ENCODE data around the gene MRPL55. TPM values are rescaled to one million over a fixed set of nuclear protein-coding genes. Genes with fewer than 3 reads are reported as not detected.

MRPL55 gene
- total RNA-seq, 3 donors from 2014 or later (not counting 1 experiment from before 2014, with no cell fraction given), result 50.0 to 70.6 (median 64.1) TPM

- Histone ChIP-seq H3K27ac (ENCODE audit: low read length) (no peak overlapping the region), H3K9me3 (ENCODE audit: control insufficient read depth, insufficient read depth, low read length) (no peaks in the 10 kb centered on the region), H3K36me3 (ENCODE audit: control insufficient read depth, insufficient read depth, low read length) (no peaks in the 10 kb centered on the region), H3K4me3 (ENCODE audit: low read length) (no peak overlapping the region), H3K4me1 (ENCODE audit: control insufficient read depth, insufficient read depth, low read length) (no peaks in the 10 kb centered on the region), H3K27me3 (ENCODE audit: control insufficient read depth, insufficient read depth, low read length) (no peaks in the 10 kb centered on the region)
- H3K36me3 Mint-ChIP-seq, result no peaks in the 10 kb centered on the region
- ATAC-seq, result peak in 2 of 3 donors; percentile 25 to 43
- DNase-seq, result no peak
- intact Hi-C loops (cut with micrococcal nuclease), result no loop called here
- 64% methylated on average over 7 of the region's 7 CpGs for WGBS (ENCODE audit: insufficient coverage)
- H3K4me1 Mint-ChIP-seq, result peaks cover 0 to 4% of the 10 kb centered on the region in 2 donors
- H3K4me3 Mint-ChIP-seq, result no peak overlapping the region
- TF ChIP-seq CTCF (IDR thresholded peaks at IDR 0.05), result no peak
- no peak overlapping the region for H3K27ac Mint-ChIP-seq
- no peaks in the 10 kb centered on the region for H3K9me3 Mint-ChIP-seq
- H3K27me3 Mint-ChIP-seq (ENCODE audit: low read depth in 2 of 2), result peaks cover 0 to 5% of the 10 kb centered on the region in 2 donors
Measured at GRCh38 chr1:228071839-228072657, 37.1 kb downstream of the MRPL55 start.

- H3K9me3 ChIP-seq (ENCODE audit: control insufficient read depth, insufficient read depth, low read length), result no peaks in the 10 kb centered on the region
- no peaks in the 10 kb centered on the region for H3K4me1 ChIP-seq (ENCODE audit: control insufficient read depth, insufficient read depth, low read length)
- H3K36me3 Mint-ChIP-seq, result no peaks in the 10 kb centered on the region
- intact Hi-C loops (cut with micrococcal nuclease), result no loop called here
- H3K4me3 Mint-ChIP-seq, result no peak overlapping the region
- TF ChIP-seq CTCF (IDR thresholded peaks at IDR 0.05), result no peak
- 74% methylated on average over 3 of the region's 3 CpGs for WGBS (ENCODE audit: insufficient coverage)
- H3K9me3 Mint-ChIP-seq, result no peaks in the 10 kb centered on the region
- H3K4me1 Mint-ChIP-seq, result peaks cover 0 to 4% of the 10 kb centered on the region in 2 donors
- H3K27me3 Mint-ChIP-seq (ENCODE audit: low read depth in 2 of 2), result peaks cover 8 to 10% of the 10 kb centered on the region in 2 donors
- no peaks in the 10 kb centered on the region for H3K36me3 ChIP-seq (ENCODE audit: control insufficient read depth, insufficient read depth, low read length)
- H3K4me3 ChIP-seq (ENCODE audit: low read length), result no peak overlapping the region
- H3K27me3 ChIP-seq (ENCODE audit: control insufficient read depth, insufficient read depth, low read length), result peaks cover 4% of the 10 kb centered on the region
- ATAC-seq (peak in 1 of 3 donors; percentile 20), DNase-seq (no peak)
- no peak overlapping the region for H3K27ac Mint-ChIP-seq
- H3K27ac ChIP-seq (ENCODE audit: low read length), result no peak overlapping the region
Measured at GRCh38 chr1:228070851-228071250, 38.2 kb downstream of the MRPL55 start.

GRCh38 chr1:228070173-228070572 is 38.9 kb downstream of the MRPL55 start:
- DNase-seq (no peak), ATAC-seq (no peak)
- intact Hi-C loops (cut with micrococcal nuclease), result no loop called here
- Histone ChIP-seq H3K27me3 (ENCODE audit: control insufficient read depth, insufficient read depth, low read length) (peaks cover 9% of the 10 kb centered on the region), H3K4me3 (ENCODE audit: low read length) (no peak overlapping the region), H3K9me3 (ENCODE audit: control insufficient read depth, insufficient read depth, low read length) (no peaks in the 10 kb centered on the region), H3K27ac (ENCODE audit: low read length) (no peak overlapping the region), H3K36me3 (ENCODE audit: control insufficient read depth, insufficient read depth, low read length) (no peaks in the 10 kb centered on the region), H3K4me1 (ENCODE audit: control insufficient read depth, insufficient read depth, low read length) (no peaks in the 10 kb centered on the region)
- Mint-ChIP-seq H3K9me3 (no peaks in the 10 kb centered on the region), H3K4me1 (peaks cover 0 to 4% of the 10 kb centered on the region in 2 donors), H3K4me3 (no peak overlapping the region), H3K27me3 (ENCODE audit: low read depth in 2 of 2) (peaks cover 8 to 10% of the 10 kb centered on the region in 2 donors), H3K36me3 (no peaks in the 10 kb centered on the region), H3K27ac (no peak overlapping the region)
- no peak for TF ChIP-seq CTCF (IDR thresholded peaks at IDR 0.05)
- 57% methylated on average over 2 of the region's 2 CpGs for WGBS (ENCODE audit: insufficient coverage)

Data from natural killer cell (primary cell).